Lower leg skin (tissue), 3 donors: ENCODE results near the gene FOXP3.

Experiments used
- POLR2A ChIP-seq, 2 donors: fragments of 450-650 bp; IDR thresholded peaks; one replicate each; pipeline ENCODE4 v1.6.1; 2016 to 2017; ENCODE audit warnings: antibody characterized with exemption in 2 of 2, mild to moderate bottlenecking in 1 of 2, moderate library complexity in 1 of 2
- TF ChIP-seq, protein P1 (sequence below), 3 donors: fragments of 450-650 bp; IDR thresholded peaks; one replicate each; pipeline ENCODE4 v1.5.1; 2016; ENCODE audit warnings: antibody characterized with exemption in 3 of 3, mild to moderate bottlenecking in 3 of 3, moderate library complexity in 2 of 3

DNA sequence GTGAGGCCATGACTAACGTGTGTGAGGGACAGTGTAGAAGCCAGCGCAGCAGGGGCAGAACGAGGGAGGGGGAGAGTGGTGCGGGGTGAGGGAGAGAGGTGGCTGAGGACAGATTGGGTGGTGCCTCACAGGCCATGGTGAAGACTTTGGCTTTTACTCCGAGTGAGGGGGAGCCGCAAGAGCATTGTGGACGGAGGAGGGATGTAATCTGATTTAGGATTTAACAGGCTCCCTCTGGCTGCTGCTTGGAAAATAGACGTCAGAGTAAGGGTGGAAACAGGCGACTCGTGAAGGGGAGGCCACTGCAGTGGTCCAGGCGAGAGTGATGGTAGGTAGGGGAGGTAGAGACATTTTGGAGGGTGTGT, 18.1 kb upstream of the FOXP3 start:
- TF ChIP-seq, protein P1, sequence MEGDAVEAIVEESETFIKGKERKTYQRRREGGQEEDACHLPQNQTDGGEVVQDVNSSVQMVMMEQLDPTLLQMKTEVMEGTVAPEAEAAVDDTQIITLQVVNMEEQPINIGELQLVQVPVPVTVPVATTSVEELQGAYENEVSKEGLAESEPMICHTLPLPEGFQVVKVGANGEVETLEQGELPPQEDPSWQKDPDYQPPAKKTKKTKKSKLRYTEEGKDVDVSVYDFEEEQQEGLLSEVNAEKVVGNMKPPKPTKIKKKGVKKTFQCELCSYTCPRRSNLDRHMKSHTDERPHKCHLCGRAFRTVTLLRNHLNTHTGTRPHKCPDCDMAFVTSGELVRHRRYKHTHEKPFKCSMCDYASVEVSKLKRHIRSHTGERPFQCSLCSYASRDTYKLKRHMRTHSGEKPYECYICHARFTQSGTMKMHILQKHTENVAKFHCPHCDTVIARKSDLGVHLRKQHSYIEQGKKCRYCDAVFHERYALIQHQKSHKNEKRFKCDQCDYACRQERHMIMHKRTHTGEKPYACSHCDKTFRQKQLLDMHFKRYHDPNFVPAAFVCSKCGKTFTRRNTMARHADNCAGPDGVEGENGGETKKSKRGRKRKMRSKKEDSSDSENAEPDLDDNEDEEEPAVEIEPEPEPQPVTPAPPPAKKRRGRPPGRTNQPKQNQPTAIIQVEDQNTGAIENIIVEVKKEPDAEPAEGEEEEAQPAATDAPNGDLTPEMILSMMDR (IDR thresholded peaks at IDR 0.05): no peak
- no peak for TF ChIP-seq POLR2A (IDR thresholded peaks at IDR 0.05)
